H1 (cell line): ENCODE results near the gene PRR19. TPM values are rescaled to one million over a fixed set of nuclear protein-coding genes. Genes with fewer than 3 reads are reported as not detected.

ENCODE experiments used
- BRCA1 ChIP-seq: IDR thresholded peaks from 2 replicates; pipeline ENCODE4 v1.6.1; 2012; ENCODE audit warnings: low read depth, low read length, improper control_type of control experiment
- CHD2 ChIP-seq: IDR thresholded peaks from 2 replicates; pipeline ENCODE4 v1.6.1; 2012; ENCODE audit warnings: low read length, improper control_type of control experiment
- EP300 ChIP-seq, 2 experiments: IDR thresholded peaks; 1 replicate in 1 of 2; 2 replicates in 1 of 2; pipeline ENCODE4 v1.6.1; 2011 to 2012; ENCODE audit warnings: low read depth in 2 of 2, low read length in 2 of 2, mild to moderate bottlenecking in 2 of 2, borderline replicate concordance in 1 of 2, inconsistent platforms in 1 of 2, moderate library complexity in 1 of 2
- POLR2AphosphoS5 ChIP-seq: IDR thresholded peaks from 2 replicates; pipeline ENCODE4 v1.6.1; 2011; ENCODE audit warnings: low read depth, low read length
- RFX5 ChIP-seq: IDR thresholded peaks from 2 replicates; pipeline ENCODE4 v1.6.1; 2011; ENCODE audit warnings: low read depth, low read length, improper control_type of control experiment, borderline replicate concordance
- SP4 ChIP-seq: IDR thresholded peaks from 2 replicates; pipeline ENCODE4 v1.6.1; 2012; ENCODE audit warnings: low read length, inconsistent platforms
- polyA plus RNA-seq, 7 experiments: library from polyadenylated mRNA; depleted of rRNA in 3 of 7; stranded (reverse) in 5 of 7; unstranded in 2 of 7; fragments of >200 nt in 5 of 7; fragments of 200-250 nt in 2 of 7; gene quantifications; 1 replicate in 5 of 7; 2 replicates in 1 of 7; 4 replicates in 1 of 7; pipeline versions ENCODE4 v1.2.1 to v1.2.3, GENCODE V29; 2011 to 2013; ENCODE audit warnings: missing spikeins in 2 of 7, mixed read lengths in 2 of 7
- total RNA-seq: library from RNA; stranded (reverse); fragmentation: NEBNext Ultra II Directional; extraction: Animal tissue kit (Norgen Biotek cat#: 25700); gene quantifications from 2 replicates; pipeline ENCODE4 v1.2.1, GENCODE V29; 2021

PRR19 gene
- total and polyA plus RNA-seq, 2 of the 8 experiments (the other 6 are each of a cell fraction or from before 2014, with no cell fraction given), result 7.2 to 7.5 TPM

DNA sequence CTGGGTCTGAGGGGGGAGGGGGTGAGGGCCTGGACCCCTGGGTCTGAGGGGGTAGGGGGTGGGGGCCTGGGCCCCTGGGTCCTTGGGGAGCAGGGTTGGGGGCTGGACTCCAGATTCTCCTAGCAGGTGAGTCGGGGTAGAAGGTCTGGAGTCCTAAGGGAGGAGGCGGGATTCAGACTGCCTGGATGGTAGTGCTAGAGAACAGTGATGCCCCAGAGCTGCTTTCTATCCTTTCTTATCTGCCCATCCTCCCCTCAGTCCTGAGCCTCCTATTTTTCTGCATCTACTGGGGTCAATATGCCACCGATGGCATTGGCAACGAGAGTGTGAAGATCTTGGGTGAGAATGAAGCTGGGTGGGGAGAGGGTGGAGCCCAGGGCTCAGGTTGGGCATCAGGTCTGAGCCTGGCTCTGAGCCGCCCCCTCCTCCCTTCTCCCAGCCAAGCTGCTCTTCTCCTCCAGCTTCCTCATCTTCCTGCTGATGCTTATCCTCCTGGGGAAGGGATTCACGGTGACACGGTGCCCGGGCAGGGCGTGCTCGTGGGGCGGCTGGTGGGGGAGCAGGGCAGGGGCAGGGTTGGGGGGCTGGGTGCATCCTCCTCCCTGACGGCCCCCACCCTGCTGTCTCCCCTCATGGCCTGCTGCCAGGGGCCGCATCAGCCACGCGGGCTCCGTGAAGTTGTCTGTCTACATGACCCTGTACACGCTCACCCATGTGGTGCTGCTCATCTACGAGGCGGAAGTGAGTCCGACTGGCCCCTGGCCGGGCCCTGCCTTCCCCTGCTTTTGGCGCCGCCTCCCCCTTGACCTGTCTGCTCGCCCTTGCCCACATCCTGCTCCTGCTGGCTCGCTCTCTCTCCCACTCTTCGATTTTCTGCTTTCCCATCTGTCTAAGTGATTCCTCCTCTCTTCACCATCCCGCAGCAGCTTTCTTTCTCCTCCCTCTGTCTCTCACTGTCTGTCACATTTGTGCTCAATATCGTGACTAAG lies 14.6 kb downstream of the PRR19 start (continued):
- no peak for TF ChIP-seq CHD2
- TF ChIP-seq POLR2AphosphoS5, result no peak
- no peak for TF ChIP-seq RFX5
- no peak for TF ChIP-seq SP4
- TF ChIP-seq BRCA1, result no peak
- TF ChIP-seq EP300 (IDR thresholded peaks at IDR 0.05; ENCODE audit: borderline replicate concordance in 1 of 2, low read depth in 2 of 2, low read length in 2 of 2), result no peak
